Measurements from ENCODE around the gene GNAQ. TPM values are rescaled to one million over a fixed set of nuclear protein-coding genes. Genes with fewer than 3 reads are reported as not detected.

GNAQ gene
- total and polyA plus RNA-seq, 2 donors from 2014 or later: 16.2 to 83.4 TPM

DNA sequence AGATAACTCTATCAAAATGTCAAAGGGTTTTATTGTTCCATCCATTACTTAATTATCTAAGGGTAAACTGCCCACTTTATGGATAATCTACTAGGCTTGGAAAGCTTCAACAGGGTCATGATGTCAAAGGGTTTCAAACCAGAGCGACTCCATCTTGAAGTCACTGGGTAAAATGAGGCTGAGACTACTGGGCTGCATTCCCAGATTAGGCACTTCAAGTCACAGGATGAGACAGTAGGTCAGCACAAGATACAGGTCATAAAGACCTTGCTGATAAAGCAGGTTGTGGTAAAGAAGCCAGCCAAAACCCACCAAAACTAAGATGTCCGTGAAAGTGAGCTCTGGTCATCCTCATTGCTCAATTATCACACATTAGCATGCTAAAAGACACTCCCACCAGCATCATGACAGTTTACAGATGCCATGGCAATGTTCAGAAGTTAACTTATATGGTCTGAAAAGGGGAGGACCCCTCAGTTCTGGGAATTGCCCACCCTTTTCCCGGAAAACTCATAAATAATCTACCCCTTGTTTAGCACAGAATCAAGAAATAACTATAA lies 138.6 kb downstream of the GNAQ start:
- TF ChIP-seq, protein P1, sequence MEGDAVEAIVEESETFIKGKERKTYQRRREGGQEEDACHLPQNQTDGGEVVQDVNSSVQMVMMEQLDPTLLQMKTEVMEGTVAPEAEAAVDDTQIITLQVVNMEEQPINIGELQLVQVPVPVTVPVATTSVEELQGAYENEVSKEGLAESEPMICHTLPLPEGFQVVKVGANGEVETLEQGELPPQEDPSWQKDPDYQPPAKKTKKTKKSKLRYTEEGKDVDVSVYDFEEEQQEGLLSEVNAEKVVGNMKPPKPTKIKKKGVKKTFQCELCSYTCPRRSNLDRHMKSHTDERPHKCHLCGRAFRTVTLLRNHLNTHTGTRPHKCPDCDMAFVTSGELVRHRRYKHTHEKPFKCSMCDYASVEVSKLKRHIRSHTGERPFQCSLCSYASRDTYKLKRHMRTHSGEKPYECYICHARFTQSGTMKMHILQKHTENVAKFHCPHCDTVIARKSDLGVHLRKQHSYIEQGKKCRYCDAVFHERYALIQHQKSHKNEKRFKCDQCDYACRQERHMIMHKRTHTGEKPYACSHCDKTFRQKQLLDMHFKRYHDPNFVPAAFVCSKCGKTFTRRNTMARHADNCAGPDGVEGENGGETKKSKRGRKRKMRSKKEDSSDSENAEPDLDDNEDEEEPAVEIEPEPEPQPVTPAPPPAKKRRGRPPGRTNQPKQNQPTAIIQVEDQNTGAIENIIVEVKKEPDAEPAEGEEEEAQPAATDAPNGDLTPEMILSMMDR (IDR thresholded peaks at IDR 0.05; ENCODE audit: borderline replicate concordance, extremely low read depth, insufficient read depth): no peak

DNA sequence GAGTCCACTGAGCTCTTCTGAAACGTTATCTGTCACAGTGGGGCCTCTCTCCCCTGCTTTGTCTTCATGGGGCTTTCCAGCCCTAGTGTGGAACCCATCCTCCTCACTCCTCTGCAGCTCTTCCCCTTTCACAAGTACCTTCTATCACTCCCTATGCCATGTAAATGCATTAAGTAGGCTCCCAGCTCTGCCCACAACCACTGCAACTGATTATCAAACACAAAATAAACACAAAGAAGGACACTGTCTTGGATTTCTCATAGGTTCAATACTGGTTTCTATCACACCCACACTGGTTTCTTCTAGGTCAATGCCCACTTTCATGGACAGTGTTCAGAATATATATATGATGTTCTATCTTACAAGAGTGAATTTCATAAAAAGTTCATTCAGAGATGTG lies 139.4 kb downstream of the GNAQ start:
- DNase-seq (no peak), FAIRE-seq (no peak)
- Histone ChIP-seq H3K36me3 (ENCODE audit: control insufficient read depth in 2 of 3, insufficient read depth in 3 of 3, low read length in 3 of 3) (peaks cover 0 to 3% (median 0%) of the 10 kb centered on the region in 3 donors), H3K27me3 (ENCODE audit: control insufficient read depth, insufficient read depth, low read length) (no peaks in the 10 kb centered on the region), H3K4me3 (ENCODE audit: low read length in 3 of 3) (no peak overlapping the region), H3K27ac (ENCODE audit: low read depth in 2 of 2, low read length in 2 of 2) (no peak overlapping the region), H3K4me1 (ENCODE audit: control insufficient read depth in 2 of 3, insufficient read depth in 2 of 3, low read depth in 1 of 3, low read length in 3 of 3) (no peaks in the 10 kb centered on the region), H3K9me3 (ENCODE audit: control insufficient read depth in 2 of 3, insufficient read depth in 1 of 3, low read length in 3 of 3) (no peaks in the 10 kb centered on the region), H3K9ac (ENCODE audit: low read length in 3 of 3) (no peak overlapping the region)
- TF ChIP-seq, protein P1 (IDR thresholded peaks at IDR 0.05; ENCODE audit: borderline replicate concordance, extremely low read depth, insufficient read depth): no peak
- intact Hi-C loops (cut with DNase I): no loop called here

More for the DNA sequence above, 138.6 kb downstream of the GNAQ start:
- Histone ChIP-seq H3K9me3 (ENCODE audit: control insufficient read depth in 2 of 3, insufficient read depth in 1 of 3, low read length in 3 of 3) (no peaks in the 10 kb centered on the region), H3K4me3 (ENCODE audit: low read length in 3 of 3) (no peak overlapping the region), H3K9ac (ENCODE audit: low read length in 3 of 3) (no peak overlapping the region), H3K27me3 (ENCODE audit: control insufficient read depth, insufficient read depth, low read length) (no peaks in the 10 kb centered on the region), H3K36me3 (ENCODE audit: control insufficient read depth in 2 of 3, insufficient read depth in 3 of 3, low read length in 3 of 3) (peaks cover 0 to 3% (median 0%) of the 10 kb centered on the region in 3 donors), H3K4me1 (ENCODE audit: control insufficient read depth in 2 of 3, insufficient read depth in 2 of 3, low read depth in 1 of 3, low read length in 3 of 3) (no peaks in the 10 kb centered on the region), H3K27ac (ENCODE audit: low read depth in 2 of 2, low read length in 2 of 2) (no peak overlapping the region)
- no peak for DNase-seq
- intact Hi-C loops (cut with DNase I): no loop called here
- FAIRE-seq: no peak

DNA sequence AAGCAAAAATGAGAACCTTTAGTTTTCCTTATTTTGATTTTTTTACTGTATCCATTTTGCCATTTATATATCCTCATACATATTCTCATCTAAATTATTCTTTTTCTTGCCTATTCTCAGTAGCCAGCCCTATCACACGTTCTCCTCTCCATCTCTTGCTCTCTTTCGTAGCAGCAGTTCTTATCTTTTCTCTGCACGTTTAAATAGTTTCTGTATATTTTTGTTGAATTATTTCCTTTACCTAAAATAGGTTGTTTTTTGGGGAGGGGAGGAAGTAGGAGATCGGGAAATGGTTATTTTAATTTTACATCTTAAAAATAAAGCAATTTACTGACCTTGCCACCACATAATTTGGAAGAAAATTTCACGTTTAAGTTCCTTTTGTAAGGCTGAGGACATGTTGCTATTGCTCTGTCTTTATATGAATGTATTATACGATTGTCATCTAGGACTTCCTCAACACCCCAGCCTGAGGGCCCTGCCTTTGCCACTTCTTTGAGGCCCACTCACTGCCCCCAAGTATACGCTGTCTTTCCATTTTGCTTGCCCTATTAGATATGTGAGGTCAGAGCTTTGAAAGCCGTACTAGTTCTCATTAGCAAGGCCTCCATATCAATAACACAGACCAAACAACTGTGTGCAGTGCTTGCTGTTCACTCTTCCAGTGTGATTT lies 140.3 kb downstream of the GNAQ start:
- intact Hi-C loops (cut with DNase I): no loop called here
- no peak overlapping the region for H3K27ac ChIP-seq (ENCODE audit: low read depth in 2 of 2, low read length in 2 of 2)

More for the DNA sequence above, 140.3 kb downstream of the GNAQ start:
- DNase-seq (no peak), FAIRE-seq (no peak)
- Histone ChIP-seq H3K4me3 (ENCODE audit: low read length in 3 of 3) (no peak overlapping the region), H3K9me3 (ENCODE audit: control insufficient read depth in 2 of 3, insufficient read depth in 1 of 3, low read length in 3 of 3) (no peaks in the 10 kb centered on the region), H3K27me3 (ENCODE audit: control insufficient read depth, insufficient read depth, low read length) (no peaks in the 10 kb centered on the region), H3K9ac (ENCODE audit: low read length in 3 of 3) (no peak overlapping the region), H3K36me3 (ENCODE audit: control insufficient read depth in 2 of 3, insufficient read depth in 3 of 3, low read length in 3 of 3) (peaks cover 0 to 3% (median 0%) of the 10 kb centered on the region in 3 donors), H3K4me1 (ENCODE audit: control insufficient read depth in 2 of 3, insufficient read depth in 2 of 3, low read depth in 1 of 3, low read length in 3 of 3) (no peaks in the 10 kb centered on the region)
- TF ChIP-seq, protein P1 (IDR thresholded peaks at IDR 0.05; ENCODE audit: borderline replicate concordance, extremely low read depth, insufficient read depth): no peak
